GM13976 (cell line): Measurements from ENCODE around the gene PRDX2.

ENCODE experiments used
- DNase-seq: peaks from one replicate; pipeline ENCODE4 v3.0.0; 2012; ENCODE audit warnings: low spot score
- CTCF ChIP-seq: IDR thresholded peaks from 2 replicates; pipeline ENCODE4 v1.5.1; 2012; ENCODE audit warnings: borderline replicate concordance, mild to moderate bottlenecking; ENCODE audit not compliant: insufficient read depth; ENCODE audit errors: extremely low read depth, missing control alignments, control extremely low read depth
- in situ Hi-C: fragments of 300-500 bp; cut with MboI; formaldehyde crosslinking; loops from one replicate; pipeline ENCODE4 v1.12.0; 2022; ENCODE audit warnings: low sequenced_read_pairs, mixed read lengths, inconsistent platforms; ENCODE audit not compliant: unreplicated experiment

PRDX2 gene

GRCh38 chr19:12749938-12750521 is 51.6 kb downstream of the PRDX2 start:
- no peak for DNase-seq
- TF ChIP-seq CTCF, result no peak
- in situ Hi-C loops, result no loop called here

- DNase-seq, result no peak
- in situ Hi-C loops, result no loop called here
- TF ChIP-seq CTCF, result no peak
Measured at GRCh38 chr19:12748489-12748888, 53.1 kb downstream of the PRDX2 start.
